Neural progenitor cell (in vitro differentiated cells): ENCODE measurements around the gene PLCH2. TPM values are rescaled to one million over a fixed set of nuclear protein-coding genes. Genes with fewer than 3 reads are reported as not detected.

Source experiments
- DNase-seq: peaks from one replicate; pipeline ENCODE4 v3.0.0-alpha.2; 2016; ENCODE audit warnings: low spot score
- H2AFZ ChIP-seq: fragments of 200-600 bp; sonication (generic); replicated peaks from 2 replicates; pipeline ENCODE4 v1.6.1; 2016; ENCODE audit warnings: antibody characterized with exemption
- H3F3A ChIP-seq: fragments of 200-600 bp; sonication (generic); 2 replicates; pipeline ENCODE4 v1.6.1; 2016; ENCODE audit warnings: antibody characterized with exemption, low read depth
- H3K27ac ChIP-seq: fragments of 200-600 bp; sonication (generic); 2 replicates; pipeline ENCODE4 v1.5.1; 2016; ENCODE audit warnings: mild to moderate bottlenecking
- H3K27me3 ChIP-seq: fragments of 200-600 bp; sonication (generic); 2 replicates; pipeline ENCODE4 v1.6.1; 2016; ENCODE audit warnings: mild to moderate bottlenecking, moderate library complexity
- H3K36me3 ChIP-seq: fragments of 200-600 bp; sonication (generic); 2 replicates; pipeline ENCODE4 v1.5.1; 2016
- H3K4me1 ChIP-seq: fragments of 200-600 bp; sonication (generic); 2 replicates; pipeline ENCODE4 v1.6.1; 2016; ENCODE audit warnings: mixed run types
- H3K4me2 ChIP-seq: fragments of 200-600 bp; sonication (generic); 2 replicates; pipeline ENCODE4 v1.6.1; 2016
- H3K4me3 ChIP-seq: fragments of 200-600 bp; sonication (generic); 2 replicates; pipeline ENCODE4 v1.5.1; 2016
- H3K79me2 ChIP-seq: fragments of 200-600 bp; sonication (generic); 2 replicates; pipeline ENCODE4 v1.6.1; 2016; ENCODE audit warnings: low read depth
- H3K9ac ChIP-seq: fragments of 200-600 bp; sonication (generic); 2 replicates; pipeline ENCODE4 v1.6.1; 2016
- H3K9me3 ChIP-seq: fragments of 200-600 bp; sonication (generic); 2 replicates; pipeline ENCODE4 v1.5.1; 2016; ENCODE audit warnings: low read depth
- H4K20me1 ChIP-seq: fragments of 200-600 bp; sonication (generic); 2 replicates; pipeline ENCODE4 v1.6.1; 2016; ENCODE audit warnings: low read depth
- H3K27ac Mint-ChIP-seq: 3 replicates; pipeline ENCODE4 v1.8.0; 2021; ENCODE audit warnings: mixed read lengths
- H3K27me3 Mint-ChIP-seq: 2 replicates; pipeline ENCODE4 v1.8.0; 2022; ENCODE audit warnings: low read depth, mild to moderate bottlenecking, inconsistent platforms, moderate library complexity, mixed read lengths; ENCODE audit not compliant: insufficient read depth
- H3K36me3 Mint-ChIP-seq: 3 replicates; pipeline ENCODE4 v1.8.0; 2021; ENCODE audit warnings: mixed read lengths
- H3K4me1 Mint-ChIP-seq: 3 replicates; pipeline ENCODE4 v1.8.0; 2021; ENCODE audit warnings: mixed read lengths
- H3K4me3 Mint-ChIP-seq: 3 replicates; pipeline ENCODE4 v1.8.0; 2021; ENCODE audit warnings: mild to moderate bottlenecking, moderate library complexity, mixed read lengths
- H3K9me3 Mint-ChIP-seq: 3 replicates; pipeline ENCODE4 v1.8.0; 2020; ENCODE audit warnings: mixed read lengths
- EZH2 ChIP-seq: fragments of 200-600 bp; sonication (generic); IDR thresholded peaks from 2 replicates; pipeline ENCODE4 v1.6.1; 2017; ENCODE audit warnings: antibody characterized with exemption, mild to moderate bottlenecking, moderate library complexity
- EZH2phosphoT487 ChIP-seq: fragments of 200-600 bp; sonication (generic); IDR thresholded peaks from 2 replicates; pipeline ENCODE4 v1.6.1; 2017; ENCODE audit warnings: antibody characterized with exemption
- total RNA-seq: library from RNA; depleted of rRNA; stranded (reverse); fragments of >200 nt; gene quantifications from 2 replicates; pipeline ENCODE4 v1.2.3, GENCODE V29; 2015; ENCODE audit warnings: low replicate concordance
- TF ChIP-seq, protein P1 (sequence below): fragments of 200-600 bp; sonication (generic); IDR thresholded peaks from 2 replicates; pipeline ENCODE4 v1.5.1; 2017; ENCODE audit warnings: antibody characterized with exemption, mild to moderate bottlenecking

Gene PLCH2
- total RNA-seq, 1 donor from 2014 or later = 0.54 TPM

DNA sequence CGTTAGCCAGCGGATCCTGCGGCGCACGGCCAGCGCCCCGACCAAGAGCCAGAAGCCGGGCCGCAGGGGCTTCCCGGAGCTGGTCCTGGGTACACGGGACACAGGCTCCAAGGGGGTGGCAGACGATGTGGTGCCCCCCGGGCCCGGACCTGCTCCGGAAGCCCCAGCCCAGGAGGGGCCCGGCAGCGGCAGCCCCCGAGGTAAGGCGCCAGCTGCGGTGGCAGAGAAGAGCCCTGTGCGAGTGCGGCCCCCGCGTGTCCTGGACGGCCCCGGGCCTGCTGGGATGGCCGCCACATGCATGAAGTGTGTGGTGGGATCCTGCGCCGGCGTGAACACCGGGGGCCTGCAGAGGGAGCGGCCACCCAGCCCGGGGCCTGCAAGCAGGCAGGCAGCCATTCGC lies 26.1 kb downstream of the PLCH2 start:
- no peak overlapping the region for H3K27ac ChIP-seq
- H3K27me3 Mint-ChIP-seq = peaks cover 2% of the 10 kb centered on the region
- no peaks in the 10 kb centered on the region for H3K27me3 ChIP-seq
- H4K20me1 ChIP-seq = peaks cover 29% of the 10 kb centered on the region
- peaks cover 3% of the 10 kb centered on the region for H3K4me1 Mint-ChIP-seq
- no peaks in the 10 kb centered on the region for H3K36me3 Mint-ChIP-seq
- H3K79me2 ChIP-seq = no peaks in the 10 kb centered on the region
- no peak overlapping the region for H3K4me3 ChIP-seq
- H3F3A ChIP-seq = no peaks in the 10 kb centered on the region
- no peaks in the 10 kb centered on the region for H3K9me3 Mint-ChIP-seq
- no peak overlapping the region for H2AFZ ChIP-seq
- no peak overlapping the region for H3K9ac ChIP-seq
- no peak overlapping the region for H3K4me2 ChIP-seq
- no peak overlapping the region for H3K4me3 Mint-ChIP-seq
- no peaks in the 10 kb centered on the region for H3K4me1 ChIP-seq
- no peak for DNase-seq
- TF ChIP-seq, protein P1, sequence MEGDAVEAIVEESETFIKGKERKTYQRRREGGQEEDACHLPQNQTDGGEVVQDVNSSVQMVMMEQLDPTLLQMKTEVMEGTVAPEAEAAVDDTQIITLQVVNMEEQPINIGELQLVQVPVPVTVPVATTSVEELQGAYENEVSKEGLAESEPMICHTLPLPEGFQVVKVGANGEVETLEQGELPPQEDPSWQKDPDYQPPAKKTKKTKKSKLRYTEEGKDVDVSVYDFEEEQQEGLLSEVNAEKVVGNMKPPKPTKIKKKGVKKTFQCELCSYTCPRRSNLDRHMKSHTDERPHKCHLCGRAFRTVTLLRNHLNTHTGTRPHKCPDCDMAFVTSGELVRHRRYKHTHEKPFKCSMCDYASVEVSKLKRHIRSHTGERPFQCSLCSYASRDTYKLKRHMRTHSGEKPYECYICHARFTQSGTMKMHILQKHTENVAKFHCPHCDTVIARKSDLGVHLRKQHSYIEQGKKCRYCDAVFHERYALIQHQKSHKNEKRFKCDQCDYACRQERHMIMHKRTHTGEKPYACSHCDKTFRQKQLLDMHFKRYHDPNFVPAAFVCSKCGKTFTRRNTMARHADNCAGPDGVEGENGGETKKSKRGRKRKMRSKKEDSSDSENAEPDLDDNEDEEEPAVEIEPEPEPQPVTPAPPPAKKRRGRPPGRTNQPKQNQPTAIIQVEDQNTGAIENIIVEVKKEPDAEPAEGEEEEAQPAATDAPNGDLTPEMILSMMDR = no peak
- TF ChIP-seq EZH2 = no peak
- no peak for TF ChIP-seq EZH2phosphoT487
- no peak overlapping the region for H3K27ac Mint-ChIP-seq
- no peaks in the 10 kb centered on the region for H3K36me3 ChIP-seq
- H3K9me3 ChIP-seq = no peaks in the 10 kb centered on the region

DNA sequence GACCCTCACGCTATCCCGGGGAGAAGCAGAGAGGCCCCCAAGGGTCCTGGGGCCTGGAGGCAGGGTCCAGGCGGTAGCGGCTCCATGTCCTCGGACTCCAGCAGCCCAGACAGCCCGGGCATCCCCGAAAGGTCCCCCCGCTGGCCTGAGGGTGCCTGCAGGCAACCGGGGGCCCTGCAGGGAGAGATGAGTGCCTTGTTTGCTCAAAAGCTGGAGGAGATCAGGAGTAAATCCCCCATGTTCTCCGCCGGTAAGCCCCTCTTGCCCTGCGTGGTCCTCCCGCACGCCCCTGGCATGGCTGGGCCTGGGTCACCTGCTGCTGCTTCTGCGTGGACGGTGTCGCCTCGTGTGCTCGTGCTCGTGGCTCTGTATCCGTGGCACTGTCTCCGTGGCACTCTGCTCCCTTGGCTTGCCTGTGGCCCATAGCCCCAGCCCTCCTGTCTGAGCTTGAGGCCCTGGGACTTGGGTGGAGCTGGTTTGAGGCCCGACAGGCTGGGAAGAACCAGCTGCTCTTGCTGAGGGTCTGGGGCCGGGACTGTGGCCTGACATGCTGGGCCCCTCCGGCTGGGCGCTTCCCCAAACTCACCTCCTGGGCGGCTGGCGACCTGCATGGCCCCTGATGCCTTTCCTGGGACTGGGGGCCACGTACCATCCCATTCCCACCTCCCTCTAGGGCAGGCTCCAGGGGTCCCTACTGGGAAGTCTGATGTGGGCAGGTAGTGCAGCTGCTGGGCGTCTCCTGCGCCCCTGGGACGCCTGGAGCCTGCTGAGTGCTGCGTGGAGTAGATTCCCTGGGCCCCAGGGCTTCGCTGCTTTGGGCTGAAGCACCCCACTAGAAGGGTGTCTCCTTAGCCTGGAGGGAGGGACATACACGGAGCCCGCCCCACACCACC lies 26.8 kb downstream of the PLCH2 start:
- no peaks in the 10 kb centered on the region for H3K79me2 ChIP-seq
- peaks cover 36% of the 10 kb centered on the region for H4K20me1 ChIP-seq
- no peaks in the 10 kb centered on the region for H3K9me3 Mint-ChIP-seq
- no peaks in the 10 kb centered on the region for H3K4me1 ChIP-seq
- no peaks in the 10 kb centered on the region for H3K27me3 ChIP-seq
- H3K27ac Mint-ChIP-seq = no peak overlapping the region
- H3K9me3 ChIP-seq = no peaks in the 10 kb centered on the region
- H3K36me3 ChIP-seq = no peaks in the 10 kb centered on the region
- no peak overlapping the region for H3K9ac ChIP-seq
- no peak overlapping the region for H3K4me3 Mint-ChIP-seq
- no peak overlapping the region for H3K4me2 ChIP-seq
- H2AFZ ChIP-seq = no peak overlapping the region
- H3K4me1 Mint-ChIP-seq = peaks cover 3% of the 10 kb centered on the region
- H3K27me3 Mint-ChIP-seq = peaks cover 2% of the 10 kb centered on the region
- no peak overlapping the region for H3K4me3 ChIP-seq
- no peak overlapping the region for H3K27ac ChIP-seq
- no peaks in the 10 kb centered on the region for H3F3A ChIP-seq
- DNase-seq = no peak
- no peak for TF ChIP-seq EZH2
- TF ChIP-seq, protein P1 = no peak
- TF ChIP-seq EZH2phosphoT487 = no peak
- H3K36me3 Mint-ChIP-seq = no peaks in the 10 kb centered on the region

DNA sequence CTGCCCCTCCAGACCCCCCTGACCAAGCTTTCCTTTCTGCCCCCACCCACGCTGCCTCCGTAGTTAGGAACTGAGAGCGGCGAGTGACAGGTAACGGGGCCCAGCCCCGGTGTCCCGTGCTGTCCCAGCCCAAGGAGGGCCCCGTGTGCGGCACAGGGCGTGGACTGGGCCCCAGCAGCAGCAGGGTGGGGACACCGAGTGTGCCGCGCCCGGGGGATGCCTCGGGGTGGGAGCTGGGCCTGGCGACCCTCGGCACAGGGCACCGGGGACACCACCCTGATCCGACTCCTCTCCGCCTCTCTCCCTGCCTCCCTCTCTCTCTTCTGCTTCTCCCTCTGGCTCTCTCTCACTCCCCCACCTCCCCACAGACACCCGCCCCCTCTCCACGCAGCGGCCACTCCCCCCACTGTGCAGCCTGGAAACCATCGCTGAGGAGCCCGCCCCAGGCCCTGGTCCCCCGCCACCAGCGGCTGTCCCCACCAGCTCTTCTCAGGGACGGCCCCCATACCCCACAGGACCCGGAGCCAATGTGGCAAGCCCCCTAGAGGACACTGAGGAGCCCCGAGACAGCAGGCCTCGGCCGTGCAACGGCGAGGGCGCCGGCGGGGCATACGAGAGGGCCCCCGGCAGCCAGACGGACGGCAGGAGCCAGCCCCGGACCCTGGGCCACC lies 27.6 kb downstream of the PLCH2 start:
- Histone ChIP-seq H2AFZ (no peak overlapping the region), H3K79me2 (no peaks in the 10 kb centered on the region), H3K4me1 (no peaks in the 10 kb centered on the region), H3K9me3 (no peaks in the 10 kb centered on the region), H3K36me3 (no peaks in the 10 kb centered on the region), H3K4me2 (no peak overlapping the region), H3K9ac (no peak overlapping the region), H3F3A (no peaks in the 10 kb centered on the region), H3K27ac (no peak overlapping the region), H3K27me3 (no peaks in the 10 kb centered on the region), H4K20me1 (peaks cover 40% of the 10 kb centered on the region), H3K4me3 (no peak overlapping the region)
- no peak overlapping the region for H3K4me3 Mint-ChIP-seq
- DNase-seq = peak; percentile 39
- no peaks in the 10 kb centered on the region for H3K9me3 Mint-ChIP-seq
- H3K27ac Mint-ChIP-seq = no peak overlapping the region
- H3K4me1 Mint-ChIP-seq = peaks cover 3% of the 10 kb centered on the region
- peaks cover 2% of the 10 kb centered on the region for H3K27me3 Mint-ChIP-seq
- H3K36me3 Mint-ChIP-seq = peaks cover 2% of the 10 kb centered on the region
- TF ChIP-seq, protein P1 = peak; percentile 29
- TF ChIP-seq EZH2 = no peak
- TF ChIP-seq EZH2phosphoT487 = no peak
